CD4-positive, alpha-beta T cell treated with Interferon gamma for 1 hour (primary cell): ENCODE results near the gene DDX41.

Experiments
- DNase-seq: peaks from one replicate; pipeline ENCODE4 v3.0.0-alpha.2; 2020

Gene DDX41

GRCh38 chr5:177512736-177513380 lies 3.9 kb downstream of the DDX41 start:
- DNase-seq, result no peak

- DNase-seq, result no peak
These were observed 4.7 kb downstream of the DDX41 start for GRCh38 chr5:177511796-177512675.

GRCh38 chr5:177511181-177511580 lies 5.6 kb downstream of the DDX41 start:
- DNase-seq, result no peak

GRCh38 chr5:177510567-177511053 lies 6.2 kb downstream of the DDX41 start:
- DNase-seq, result peak; percentile 75

GRCh38 chr5:177509991-177510566 lies 6.7 kb downstream of the DDX41 start:
- peak; percentile 36 for DNase-seq

GRCh38 chr5:177509381-177509951 lies 7.3 kb downstream of the DDX41 start, which contains the start of gene DOK3:
DOK3 (minus strand) TSS chr5:177509826; CDS start chr5:177509540, 286 bp downstream.
- DNase-seq, result peak; percentile 37

- no peak for DNase-seq
These were observed 7.9 kb downstream of the DDX41 start for GRCh38 chr5:177508837-177509236.

GRCh38 chr5:177508221-177508611 lies 8.5 kb downstream of the DDX41 start:
- no peak for DNase-seq

GRCh38 chr5:177507596-177508220 lies 9.1 kb downstream of the DDX41 start:
- DNase-seq, result no peak

- no peak for DNase-seq
These were observed 9.6 kb downstream of the DDX41 start for GRCh38 chr5:177507165-177507564.

GRCh38 chr5:177505075-177505474 lies 11.7 kb downstream of the DDX41 start:
- DNase-seq, result no peak

GRCh38 chr5:177504086-177505056 lies 12.4 kb downstream of the DDX41 start:
- DNase-seq, result no peak

- DNase-seq, result no peak
These were observed 13.2 kb downstream of the DDX41 start for GRCh38 chr5:177503351-177504085.

- no peak for DNase-seq
These were observed 13.9 kb downstream of the DDX41 start for GRCh38 chr5:177502886-177503285.

GRCh38 chr5:177501874-177502678 lies 14.7 kb downstream of the DDX41 start:
- no peak for DNase-seq

- peak; percentile 78 for DNase-seq
These were observed 15.9 kb downstream of the DDX41 start for GRCh38 chr5:177500685-177501522.

GRCh38 chr5:177499842-177500241 lies 16.9 kb downstream of the DDX41 start:
- DNase-seq, result no peak

GRCh38 chr5:177498013-177498787 lies 18.6 kb downstream of the DDX41 start:
- DNase-seq, result no peak
